Measurements from ENCODE around the gene ADH5. TPM values are rescaled to one million over a fixed set of nuclear protein-coding genes. Genes with fewer than 3 reads are reported as not detected.
"Not testable (repeated sequence)": the region's sequence is repeated elsewhere in the genome, so short reads cannot be mapped to it uniquely, and the experiment has no call there.

Gene ADH5
- 126 TPM for total RNA-seq

DNA sequence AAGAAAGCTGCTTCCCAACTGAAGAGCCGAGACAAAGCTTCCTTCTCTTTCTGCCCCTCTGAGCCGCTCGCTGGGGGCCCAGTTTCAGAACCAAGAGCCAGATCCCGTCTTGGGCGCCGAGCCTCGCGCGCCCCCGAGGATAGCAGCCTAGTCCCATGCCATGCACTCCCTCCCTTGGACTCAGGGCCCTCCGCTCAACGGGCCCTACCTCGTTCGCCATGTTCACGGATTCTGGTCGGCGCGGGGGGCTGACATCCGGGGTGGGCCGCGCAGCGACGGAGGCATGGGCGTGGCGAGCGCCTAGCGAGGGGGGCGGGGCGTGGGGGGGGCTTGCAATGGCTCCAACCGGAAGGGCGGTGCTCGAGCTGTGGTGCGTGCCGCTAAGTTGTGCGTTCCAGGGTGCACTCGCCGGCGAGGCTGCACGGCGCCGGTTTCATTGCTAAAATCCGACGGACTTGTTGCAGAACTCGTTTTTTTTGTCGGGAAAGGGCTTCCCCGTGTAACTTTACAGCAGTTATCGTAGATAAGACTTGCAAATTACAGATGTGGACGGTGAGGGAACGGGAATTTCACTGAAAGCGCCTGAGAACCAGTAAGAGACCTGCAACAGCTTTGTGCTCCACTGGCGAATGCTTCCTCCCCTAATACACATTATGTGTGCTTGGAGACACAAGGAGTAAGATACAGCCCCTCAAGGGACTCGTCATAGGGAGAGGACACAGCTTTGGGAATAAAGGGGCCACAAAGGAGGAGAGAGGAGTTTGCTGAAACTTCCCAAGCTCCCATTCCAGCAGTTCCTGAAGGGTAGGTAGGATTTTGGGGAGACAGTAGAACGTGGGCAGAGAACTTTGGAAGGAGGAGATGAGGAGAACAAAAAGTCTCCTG lies at the start of gene ADH5:
Gene ADH5 (minus strand): TSS at position 308 of the 885 bp plus-strand sequence. CDS start 88 bp downstream, at position 220.
- ATAC-seq (peak; percentile 98), DNase-seq (ENCODE audit: low spot score) (peak; percentile 92)
- intact Hi-C loops (cut with DNase I) = no loop called here

DNA sequence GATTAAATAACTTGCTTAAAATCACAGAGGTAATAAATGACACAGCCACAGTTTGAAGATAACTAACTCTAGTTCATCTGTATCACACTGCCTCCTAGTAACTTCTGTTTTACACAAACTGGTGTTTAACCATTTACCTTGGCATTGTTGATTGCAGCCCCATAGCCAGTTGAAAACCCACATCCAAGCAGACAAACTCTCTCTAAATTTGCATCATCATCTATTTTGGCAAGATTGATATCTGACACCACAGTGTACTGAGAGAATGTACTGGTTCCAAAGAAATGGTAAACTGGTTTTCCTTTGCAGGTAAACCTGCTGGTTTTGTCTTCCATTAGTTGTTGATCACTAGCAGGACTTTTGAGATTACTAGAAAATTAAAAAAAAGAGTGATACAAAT lies 47.7 kb upstream of the ADH5 start:
- intact Hi-C loops (cut with DNase I) = no loop called here
- DNase-seq (ENCODE audit: low spot score) = no peak
- no peak for ATAC-seq

DNA sequence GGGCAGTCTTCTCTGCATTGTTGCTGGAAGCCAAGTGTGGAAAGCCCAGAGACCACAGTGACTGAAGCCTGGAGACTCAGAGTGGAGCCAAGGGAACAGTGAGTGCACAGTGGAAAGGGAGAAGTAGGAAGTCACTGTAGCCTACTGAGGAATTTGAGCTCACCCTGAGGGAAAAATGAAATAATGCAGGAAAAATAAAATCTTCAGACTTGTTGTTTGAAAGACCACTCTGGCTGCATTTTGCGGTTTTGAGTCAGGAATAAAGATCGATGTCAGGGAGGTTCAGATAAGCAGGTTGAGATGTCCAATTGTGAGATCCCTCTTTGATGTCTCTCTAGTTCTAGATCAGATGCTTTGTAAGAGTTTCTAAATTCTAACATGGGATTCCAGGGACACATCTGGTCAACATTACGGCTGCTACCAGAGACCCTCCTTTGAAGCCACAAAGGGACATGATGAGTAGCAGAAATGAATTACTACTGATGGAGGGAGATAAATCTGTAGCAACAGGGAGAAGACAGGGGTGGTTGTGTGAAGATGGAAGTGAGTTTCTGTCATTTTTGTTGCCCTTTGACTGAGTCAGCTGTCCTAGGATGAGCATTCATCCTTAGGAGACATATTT lies 47.1 kb upstream of the ADH5 start:
- intact Hi-C loops (cut with DNase I) = no loop called here
- ATAC-seq (no peak), DNase-seq (ENCODE audit: low spot score) (no peak)

DNA sequence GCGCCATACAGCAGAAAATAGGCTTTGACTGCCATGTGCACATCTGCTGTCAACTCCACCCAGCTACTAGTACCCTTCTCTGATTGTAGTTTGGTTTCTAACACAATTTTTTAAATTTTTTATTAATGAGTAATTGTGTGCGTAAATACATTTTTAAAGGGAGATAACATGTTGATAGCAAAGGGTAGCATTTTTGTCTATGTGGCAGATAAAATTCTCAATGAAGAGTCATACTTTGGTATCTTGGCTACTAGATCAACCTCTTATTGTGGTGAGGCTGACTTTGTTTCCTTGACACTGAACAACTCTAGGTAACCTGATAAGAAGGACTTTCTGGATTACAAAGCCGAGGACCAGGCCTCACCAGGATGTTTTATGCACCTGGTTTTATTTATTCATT lies 46.0 kb upstream of the ADH5 start:
- intact Hi-C loops (cut with DNase I) = no loop called here
- no peak for ATAC-seq
- DNase-seq (ENCODE audit: low spot score) = no peak

DNA sequence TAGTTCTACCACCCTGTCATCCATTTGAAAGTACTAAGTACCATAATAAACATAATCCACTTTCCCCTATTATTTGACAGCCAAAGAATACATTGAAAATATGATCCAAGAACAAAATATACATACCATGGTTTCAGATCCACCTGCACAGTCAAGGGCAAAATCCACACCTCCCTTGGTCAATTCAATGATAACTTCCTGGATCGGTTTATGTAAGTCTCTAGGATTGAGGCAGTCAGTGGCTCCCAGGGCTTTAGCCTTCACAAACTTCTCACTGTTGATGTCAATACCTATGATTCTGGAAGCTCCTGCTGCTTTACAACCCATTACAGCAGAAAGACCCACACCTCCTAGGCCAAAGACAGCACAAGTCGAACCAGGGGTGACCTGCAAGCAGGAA lies 42.8 kb upstream of the ADH5 start:
- ATAC-seq = no peak
- no peak for DNase-seq (ENCODE audit: low spot score)
- intact Hi-C loops (cut with DNase I) = no loop called here

DNA sequence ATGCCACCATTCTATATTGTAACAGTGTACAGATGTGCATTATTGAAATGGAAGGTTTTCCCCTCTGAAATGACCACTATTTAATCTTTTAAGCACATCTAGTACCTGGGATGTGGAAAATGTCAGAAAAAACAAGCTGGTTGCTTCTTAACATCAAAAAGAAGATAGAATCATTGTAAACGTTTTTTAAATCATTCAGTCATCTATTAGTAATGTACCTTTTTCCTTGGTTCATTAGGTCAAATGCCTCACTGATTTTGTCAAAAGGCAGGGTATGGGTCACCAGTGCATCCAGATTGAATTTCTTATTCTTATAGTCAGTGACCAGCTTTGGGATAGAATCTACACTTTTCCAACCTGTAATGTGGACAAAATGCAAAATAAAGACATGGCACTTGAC lies 37.8 kb upstream of the ADH5 start:
- DNase-seq (ENCODE audit: low spot score) = no peak
- no peak for ATAC-seq
- intact Hi-C loops (cut with DNase I) = no loop called here

DNA sequence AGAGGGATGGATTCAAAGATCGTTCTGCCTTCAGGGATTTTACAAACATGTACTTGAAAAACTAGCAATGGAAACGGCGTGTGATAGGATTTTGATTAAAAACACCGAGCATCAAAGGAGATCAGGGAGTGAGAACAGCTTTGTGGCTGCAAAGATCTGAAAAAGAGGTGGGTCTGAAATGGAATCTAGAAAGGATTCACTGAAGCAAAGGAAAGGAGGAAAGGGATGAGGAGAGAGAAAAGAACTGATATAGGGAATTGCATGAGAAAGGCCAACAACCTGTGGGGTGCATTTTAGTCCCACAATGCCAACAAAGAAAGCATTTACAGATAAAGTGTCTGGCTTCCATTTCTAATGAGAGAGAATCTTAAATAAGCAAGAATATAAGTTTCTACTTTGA lies 32.4 kb upstream of the ADH5 start:
- ATAC-seq (no peak), DNase-seq (ENCODE audit: low spot score) (no peak)
- intact Hi-C loops (cut with DNase I) = no loop called here

DNA sequence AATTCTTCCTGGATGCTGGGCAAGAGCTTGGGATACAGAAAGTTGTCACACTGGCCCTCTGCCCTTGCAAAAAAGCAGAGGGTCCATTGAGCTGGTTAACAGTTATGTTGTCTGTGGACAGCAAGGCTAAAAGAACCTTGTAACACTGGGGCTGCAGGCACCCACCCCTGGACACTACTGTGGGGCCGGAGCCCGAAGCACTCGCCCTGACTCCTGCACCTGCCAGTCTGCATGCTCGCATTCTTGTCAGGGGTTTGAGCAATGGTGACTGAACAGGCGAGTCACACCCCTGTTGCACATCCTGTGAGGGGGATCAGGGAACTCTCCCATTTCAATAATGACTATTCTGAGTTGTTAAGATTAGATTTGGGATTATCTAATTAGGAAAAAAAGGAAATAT lies 31.9 kb upstream of the ADH5 start:
- no peak for ATAC-seq
- intact Hi-C loops (cut with DNase I) = no loop called here
- DNase-seq (ENCODE audit: low spot score) = no peak

DNA sequence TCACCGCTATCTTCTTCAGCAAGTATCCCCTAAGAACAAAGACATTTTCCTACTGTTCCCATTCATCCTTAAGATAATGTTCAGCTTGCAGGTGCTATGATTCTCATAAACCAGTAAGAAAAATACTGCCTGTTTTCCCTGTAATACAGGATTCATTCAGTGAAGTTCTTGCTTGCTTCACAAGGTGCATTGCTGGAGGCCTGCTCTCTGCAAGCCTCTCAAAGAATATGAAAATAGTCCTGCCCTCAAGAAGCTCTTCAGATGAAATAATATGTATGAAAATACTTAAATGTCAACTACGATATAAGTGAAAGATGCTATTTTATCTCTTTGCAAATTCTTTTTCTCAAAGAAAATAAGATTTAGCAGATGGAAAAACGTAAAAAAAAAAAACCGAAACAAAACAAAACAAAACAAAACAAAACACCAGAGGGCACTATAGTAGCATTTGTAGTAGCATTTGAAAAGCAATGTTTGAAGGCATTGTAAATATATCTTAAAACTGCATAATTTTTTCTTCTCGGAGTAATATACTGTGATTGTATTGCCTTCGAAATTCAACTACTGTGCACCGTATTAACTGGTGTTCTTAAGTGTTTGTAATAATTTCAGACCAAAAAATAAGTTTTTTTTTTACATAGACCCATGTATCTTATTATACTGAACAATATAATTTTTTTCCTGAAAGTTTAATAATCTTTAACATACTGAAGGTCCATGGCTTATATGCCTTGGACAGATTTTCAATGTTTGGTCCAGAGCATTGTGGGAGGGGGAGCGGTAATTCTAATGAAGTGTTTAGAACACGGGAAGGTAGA lies 29.5 kb upstream of the ADH5 start:
- intact Hi-C loops (cut with DNase I) = no loop called here
- DNase-seq (ENCODE audit: low spot score) = no peak
- ATAC-seq = no peak

DNA sequence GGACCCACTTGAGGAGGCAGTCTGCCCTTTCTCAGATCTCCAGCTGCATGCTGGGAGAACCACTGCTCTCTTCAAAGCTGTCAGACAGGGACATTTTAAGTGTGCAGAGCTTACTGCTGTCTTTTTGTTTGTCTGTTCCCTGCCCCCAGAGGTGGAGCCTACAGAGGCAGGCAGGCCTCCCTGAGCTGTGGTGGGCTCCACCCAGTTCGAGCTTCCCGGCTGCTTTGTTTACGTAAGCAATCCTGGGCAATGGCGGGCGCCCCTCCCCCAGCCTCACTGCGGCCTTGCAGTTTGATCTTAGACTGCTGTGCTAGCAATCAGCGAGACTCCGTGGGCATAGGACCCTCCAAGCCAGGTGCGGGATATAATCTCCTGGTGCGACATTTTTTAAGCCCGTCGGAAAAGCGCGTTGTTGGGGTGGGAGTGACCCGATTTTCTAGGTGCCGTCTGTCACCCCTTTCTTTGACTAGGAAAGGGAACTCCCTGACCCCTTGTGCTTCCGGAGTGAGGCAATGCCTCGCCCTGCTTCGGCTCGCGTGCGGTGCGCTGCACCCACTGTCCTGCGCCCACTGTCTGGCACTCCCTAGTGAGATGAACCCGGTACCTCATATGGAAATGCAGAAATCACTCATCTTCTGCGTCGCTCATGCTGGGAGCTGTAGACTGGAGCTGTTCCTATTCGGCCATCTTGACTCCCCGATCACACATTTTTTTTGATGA lies 28.7 kb upstream of the ADH5 start:
- ATAC-seq; DNase-seq (ENCODE audit: low spot score); intact Hi-C loops (cut with DNase I): not testable (repeated sequence)

DNA sequence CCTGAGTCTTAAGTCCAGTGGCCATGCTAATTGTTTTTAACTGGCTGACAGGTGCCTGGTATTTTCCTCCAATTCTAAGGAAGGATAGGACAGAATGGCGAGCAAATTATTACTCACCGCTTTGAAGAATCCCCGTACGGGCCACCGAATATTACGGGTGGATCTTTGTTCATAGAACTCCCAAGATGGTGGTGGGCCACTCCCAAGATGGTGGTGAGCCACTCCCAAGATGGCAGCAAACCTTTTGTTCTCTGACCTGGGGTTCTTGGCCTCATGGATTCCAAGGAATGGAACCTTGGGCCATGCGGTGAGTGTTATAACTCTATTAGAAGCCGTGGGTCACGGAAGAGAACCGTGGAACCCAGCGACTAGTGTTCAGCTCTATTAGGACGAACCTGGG lies 20.7 kb upstream of the ADH5 start:
- ATAC-seq; DNase-seq (ENCODE audit: low spot score); intact Hi-C loops (cut with DNase I): not testable (repeated sequence)

DNA sequence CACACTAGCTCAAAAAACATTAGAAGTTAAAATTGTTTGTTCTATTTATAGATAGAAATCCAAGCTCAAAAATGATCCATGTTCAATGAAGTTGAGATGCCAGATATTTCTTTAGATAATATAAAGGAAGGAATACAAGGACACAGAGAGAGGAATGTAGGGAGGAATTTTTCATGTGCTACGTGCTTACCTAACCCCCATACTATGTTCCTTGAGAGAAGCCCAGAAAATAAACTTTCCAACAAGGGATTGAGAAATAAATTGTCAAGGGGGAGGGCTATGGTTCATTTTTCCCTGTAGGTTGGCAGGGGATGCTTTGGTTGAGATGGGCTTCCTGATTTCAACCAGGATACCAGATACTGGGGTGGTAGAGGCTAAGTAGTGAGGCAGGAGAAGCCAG lies 15.6 kb upstream of the ADH5 start:
- intact Hi-C loops (cut with DNase I) = no loop called here
- no peak for ATAC-seq

DNA sequence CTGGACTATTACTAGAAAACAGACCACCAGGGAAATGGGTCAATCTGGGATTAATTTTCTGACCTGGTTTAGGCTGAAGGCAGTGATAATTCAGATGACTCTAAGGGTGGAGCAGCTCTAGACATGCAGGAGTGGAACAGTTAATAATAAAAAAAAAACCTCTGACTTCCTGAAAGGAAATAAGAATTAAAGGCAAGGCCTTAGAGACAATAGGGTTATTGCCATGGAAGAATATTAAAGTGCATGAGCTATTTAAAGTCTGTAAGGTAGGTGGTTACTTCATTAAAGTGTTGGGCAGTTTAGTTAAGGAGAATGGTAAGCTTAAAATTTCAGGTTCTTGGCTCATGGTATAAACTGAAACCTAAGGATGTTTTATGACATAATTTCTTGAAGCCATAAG lies 14.6 kb upstream of the ADH5 start:
- DNase-seq (ENCODE audit: low spot score) = no peak
- intact Hi-C loops (cut with DNase I) = no loop called here
- no peak for ATAC-seq

More for the DNA sequence above, 15.6 kb upstream of the ADH5 start:
- no peak for DNase-seq (ENCODE audit: low spot score)

DNA sequence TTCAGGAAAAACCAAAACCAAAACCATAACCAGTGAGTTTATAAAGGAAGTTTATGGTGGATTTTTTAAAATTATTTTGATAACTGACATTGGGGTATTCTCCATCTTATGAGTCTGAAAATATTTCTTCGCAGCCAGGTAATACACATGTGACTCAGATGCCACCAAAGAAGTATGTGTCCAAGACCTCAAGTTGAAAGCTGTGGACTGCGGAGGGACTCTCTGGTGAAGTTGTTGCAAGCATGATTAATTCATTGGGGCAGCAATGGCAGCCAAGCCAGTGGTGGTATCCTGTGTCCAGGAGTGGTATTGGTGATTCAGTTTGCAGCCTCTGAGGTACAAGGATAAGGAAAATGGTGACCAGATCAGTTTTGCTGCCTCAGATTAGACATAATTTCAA lies 14.0 kb upstream of the ADH5 start:
- ATAC-seq (no peak), DNase-seq (ENCODE audit: low spot score) (no peak)
- intact Hi-C loops (cut with DNase I) = no loop called here

DNA sequence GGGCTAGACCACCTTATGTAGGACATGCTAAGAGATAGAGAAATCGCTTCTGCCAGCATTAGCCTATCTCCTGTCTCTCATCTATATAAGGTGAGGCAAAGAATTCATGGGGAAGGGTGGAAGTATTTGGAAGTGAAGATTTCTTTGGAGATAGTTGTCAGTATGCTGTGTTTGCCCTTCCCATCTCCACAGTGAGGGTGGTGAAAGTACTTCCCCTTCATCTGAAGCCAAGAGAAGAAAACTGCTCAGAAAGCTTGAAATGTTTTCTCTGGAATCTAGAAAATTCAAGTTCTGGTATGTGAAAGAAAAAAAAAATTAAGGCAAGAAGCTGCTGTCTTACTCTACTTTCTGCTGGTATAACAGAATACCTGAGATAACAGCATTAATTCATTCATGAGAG lies 12.3 kb upstream of the ADH5 start:
- ATAC-seq (no peak), DNase-seq (ENCODE audit: low spot score) (no peak)
- intact Hi-C loops (cut with DNase I) = no loop called here

DNA sequence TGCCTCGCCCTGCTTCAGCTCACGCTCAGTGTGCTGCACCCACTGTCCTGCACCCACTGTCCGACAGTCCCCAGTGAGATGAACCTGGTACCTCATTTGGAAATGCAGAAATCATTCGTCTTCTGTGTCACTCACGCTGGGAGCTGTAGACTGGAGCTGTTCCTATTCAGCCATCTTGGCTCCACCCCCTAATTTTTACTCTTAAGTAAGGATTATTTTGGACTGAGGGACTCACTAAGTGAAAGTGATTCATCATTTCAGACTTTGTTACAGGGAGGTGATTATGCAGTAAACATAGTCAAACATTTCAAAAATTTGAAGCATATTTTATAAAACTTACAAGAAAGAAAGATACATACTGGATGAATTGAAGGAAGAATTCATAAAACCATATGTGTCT lies 11.2 kb upstream of the ADH5 start:
- DNase-seq (ENCODE audit: low spot score); ATAC-seq; intact Hi-C loops (cut with DNase I): not testable (repeated sequence)

DNA sequence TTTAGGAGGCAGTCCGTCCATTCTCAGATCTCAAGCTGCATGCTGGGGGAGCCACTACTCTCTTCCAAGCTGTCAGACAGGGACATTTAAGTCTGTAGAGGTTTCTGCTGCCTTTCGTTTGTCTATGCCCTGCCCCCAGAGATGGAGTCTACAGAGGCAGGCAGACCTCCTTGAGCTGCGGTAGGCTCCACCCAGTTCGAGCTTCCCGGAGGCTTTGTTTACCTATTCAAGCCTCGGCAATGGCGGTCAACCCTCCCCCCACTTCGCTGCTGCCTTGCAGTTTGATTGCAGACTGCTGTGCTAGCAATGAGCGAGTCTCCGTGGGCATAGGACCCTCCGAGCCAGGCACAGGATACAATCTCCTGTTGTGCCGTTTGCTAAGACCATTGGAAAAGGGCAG lies 10.7 kb upstream of the ADH5 start:
- intact Hi-C loops (cut with DNase I) = no loop called here
- DNase-seq (ENCODE audit: low spot score) (no peak), ATAC-seq (no peak)

DNA sequence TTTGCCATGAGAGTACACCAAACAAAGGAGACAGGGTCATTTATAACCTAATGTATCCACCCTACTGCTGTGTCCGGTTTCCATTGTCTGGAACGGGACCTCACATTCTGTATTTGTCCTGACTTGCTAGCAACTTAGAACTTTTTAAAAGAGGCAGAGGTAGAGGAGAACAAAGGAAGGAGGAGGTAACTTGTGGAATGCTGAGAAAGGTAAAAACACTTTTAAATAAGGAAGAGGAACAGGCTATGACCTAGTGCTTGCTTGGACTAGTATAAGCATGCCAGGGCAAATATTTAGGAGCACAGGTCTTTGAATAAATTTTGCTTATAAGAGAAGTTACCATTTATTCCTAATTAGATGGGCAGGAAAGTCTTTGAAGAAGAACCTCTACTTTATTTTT lies 3.3 kb upstream of the ADH5 start:
- DNase-seq (ENCODE audit: low spot score); ATAC-seq; intact Hi-C loops (cut with DNase I): not testable (repeated sequence)

DNA sequence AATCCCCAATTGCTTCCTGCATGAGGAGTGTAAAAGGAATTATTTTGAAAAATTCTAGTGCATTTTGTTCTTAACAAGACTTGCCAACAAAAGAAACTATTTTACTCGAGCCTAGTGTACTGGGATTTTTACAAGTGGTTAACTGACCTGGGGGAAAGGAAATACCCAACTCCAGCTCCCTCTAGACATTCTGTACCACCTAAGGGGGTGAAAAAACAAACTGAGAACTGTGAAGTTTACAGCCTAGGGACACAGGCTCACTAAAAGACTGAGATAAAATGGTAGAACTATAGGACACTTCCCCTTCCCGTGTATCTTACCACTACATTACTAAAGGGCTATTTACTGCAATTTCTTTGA lies 2.6 kb upstream of the ADH5 start:
- DNase-seq (ENCODE audit: low spot score) (no peak), ATAC-seq (no peak)
- intact Hi-C loops (cut with DNase I) = no loop called here

Data from sciatic nerve (tissue), 2 donors.